T-helper 17 cell (primary cell): ENCODE measurements around the gene FXYD3. TPM values are rescaled to one million over a fixed set of nuclear protein-coding genes. Genes with fewer than 3 reads are reported as not detected.
A peak's percentile ranks its signal among the peaks of the same experiment; 100 is the strongest.
"Not testable (repeated sequence)": the region's sequence is repeated elsewhere in the genome, so short reads cannot be mapped to it uniquely, and the experiment has no call there.

Experiments used
- ATAC-seq: fragments of 150-1000 bp; cut with Tn5 transposase; 2 replicates; pipeline ENCODE4 v1.10.0; 2021; ENCODE audit warnings: mild to moderate bottlenecking, moderate library complexity
- DNase-seq, 3 donors: peaks; one replicate each; pipeline versions ENCODE4 v3.0.0 to v3.0.0-alpha.2; 2020 to 2021
- H3K9me3 ChIP-seq: one replicate; pipeline ENCODE4 v1.7.0; 2013; ENCODE audit warnings: low read length, mild to moderate bottlenecking; ENCODE audit not compliant: control insufficient read depth, poor library complexity, severe bottlenecking
- H3K27ac Mint-ChIP-seq: one replicate; pipeline ENCODE4 v1.8.0; 2022; ENCODE audit warnings: mild to moderate bottlenecking, moderate library complexity, mixed read lengths
- H3K27me3 Mint-ChIP-seq: one replicate; pipeline ENCODE4 v1.8.0; 2022; ENCODE audit warnings: mixed read lengths
- H3K36me3 Mint-ChIP-seq: one replicate; pipeline ENCODE4 v1.8.0; 2022; ENCODE audit warnings: low read depth, mixed read lengths
- H3K4me1 Mint-ChIP-seq: one replicate; pipeline ENCODE4 v1.8.0; 2022; ENCODE audit warnings: mild to moderate bottlenecking, mixed read lengths
- H3K4me3 Mint-ChIP-seq: one replicate; pipeline ENCODE4 v1.8.0; 2022; ENCODE audit warnings: mild to moderate bottlenecking, moderate library complexity, mixed read lengths
- total RNA-seq, 4 donors: library from RNA in 2 of 4; stranded (reverse) in 2 of 4; gene quantifications; one replicate each; pipeline ENCODE4 v1.2.3 and lab custom pipeline; 2022 to 2026

FXYD3 gene
- total RNA-seq, 2 donors from 2014 or later, result not detected

- H3K4me1 Mint-ChIP-seq, result peaks cover 6% of the 10 kb centered on the region
- no peak overlapping the region for H3K4me3 Mint-ChIP-seq
- no peaks in the 10 kb centered on the region for H3K9me3 ChIP-seq
- H3K27ac Mint-ChIP-seq, result no peak overlapping the region
- no peaks in the 10 kb centered on the region for H3K36me3 Mint-ChIP-seq
- peaks cover 6% of the 10 kb centered on the region for H3K27me3 Mint-ChIP-seq
- ATAC-seq (peak; percentile 79), DNase-seq (no peak)
These were observed 25.0 kb upstream of the FXYD3 start for GRCh38 chr19:35090506-35091214.

- no peak for DNase-seq
- no peak overlapping the region for H3K27ac Mint-ChIP-seq
- no peaks in the 10 kb centered on the region for H3K36me3 Mint-ChIP-seq
- H3K4me1 Mint-ChIP-seq, result peaks cover 7% of the 10 kb centered on the region
- ATAC-seq, result no peak
- no peak overlapping the region for H3K4me3 Mint-ChIP-seq
- peaks cover 12% of the 10 kb centered on the region for H3K27me3 Mint-ChIP-seq
- no peaks in the 10 kb centered on the region for H3K9me3 ChIP-seq
These were observed 22.2 kb upstream of the FXYD3 start for GRCh38 chr19:35093430-35093829.

- H3K27ac Mint-ChIP-seq, result peak overlapping the region; percentile 59
- H3K4me3 Mint-ChIP-seq, result no peak overlapping the region
These were observed 21.5 kb upstream of the FXYD3 start for GRCh38 chr19:35093941-35094647.

GRCh38 chr19:35094656-35095055 lies 21.0 kb upstream of the FXYD3 start:
- Mint-ChIP-seq H3K27ac (peak overlapping the region; percentile 59), H3K4me1 (peaks cover 7% of the 10 kb centered on the region)
- H3K9me3 ChIP-seq, result no peaks in the 10 kb centered on the region

More at GRCh38 chr19:35093941-35094647, 21.5 kb upstream of the FXYD3 start:
- no peaks in the 10 kb centered on the region for H3K9me3 ChIP-seq
- ATAC-seq, result no peak
- Mint-ChIP-seq H3K4me1 (peaks cover 7% of the 10 kb centered on the region), H3K27me3 (peaks cover 8% of the 10 kb centered on the region), H3K36me3 (no peaks in the 10 kb centered on the region)
- DNase-seq, result no peak

GRCh38 chr19:35095667-35096368 lies 19.8 kb upstream of the FXYD3 start:
- Mint-ChIP-seq H3K4me1 (peaks cover 7% of the 10 kb centered on the region), H3K27me3 (peaks cover 6% of the 10 kb centered on the region), H3K4me3 (no peak overlapping the region), H3K27ac (no peak overlapping the region), H3K36me3 (no peaks in the 10 kb centered on the region)
- no peak for ATAC-seq
- no peak for DNase-seq
- no peaks in the 10 kb centered on the region for H3K9me3 ChIP-seq

More at GRCh38 chr19:35094656-35095055, 21.0 kb upstream of the FXYD3 start:
- H3K27me3 Mint-ChIP-seq, result peaks cover 6% of the 10 kb centered on the region
- no peak overlapping the region for H3K4me3 Mint-ChIP-seq
- DNase-seq (no peak), ATAC-seq (no peak)
- no peaks in the 10 kb centered on the region for H3K36me3 Mint-ChIP-seq

GRCh38 chr19:35098413-35099049 lies 17.1 kb upstream of the FXYD3 start:
- no peak for DNase-seq
- no peak for ATAC-seq
- H3K27me3 Mint-ChIP-seq, result peaks cover 6% of the 10 kb centered on the region
- no peak overlapping the region for H3K27ac Mint-ChIP-seq
- H3K36me3 Mint-ChIP-seq, result no peaks in the 10 kb centered on the region
- peaks cover 7% of the 10 kb centered on the region for H3K4me1 Mint-ChIP-seq
- no peaks in the 10 kb centered on the region for H3K9me3 ChIP-seq
- no peak overlapping the region for H3K4me3 Mint-ChIP-seq

- DNase-seq, result no peak
- H3K36me3 Mint-ChIP-seq, result no peaks in the 10 kb centered on the region
- peaks cover 6% of the 10 kb centered on the region for H3K27me3 Mint-ChIP-seq
- peaks cover 7% of the 10 kb centered on the region for H3K4me1 Mint-ChIP-seq
- no peak overlapping the region for H3K27ac Mint-ChIP-seq
- no peak for ATAC-seq
- no peak overlapping the region for H3K4me3 Mint-ChIP-seq
- no peaks in the 10 kb centered on the region for H3K9me3 ChIP-seq
These were observed 16.3 kb upstream of the FXYD3 start for GRCh38 chr19:35099155-35099896.

GRCh38 chr19:35099897-35100275 lies 15.7 kb upstream of the FXYD3 start:
- DNase-seq, result no peak
- no peak overlapping the region for H3K4me3 Mint-ChIP-seq
- H3K36me3 Mint-ChIP-seq, result no peaks in the 10 kb centered on the region
- H3K27ac Mint-ChIP-seq, result no peak overlapping the region
- no peaks in the 10 kb centered on the region for H3K9me3 ChIP-seq
- ATAC-seq, result no peak
- peaks cover 6% of the 10 kb centered on the region for H3K27me3 Mint-ChIP-seq
- peaks cover 7% of the 10 kb centered on the region for H3K4me1 Mint-ChIP-seq

- H3K4me1 Mint-ChIP-seq, result peaks cover 3% of the 10 kb centered on the region
- H3K9me3 ChIP-seq, result no peaks in the 10 kb centered on the region
- no peaks in the 10 kb centered on the region for H3K36me3 Mint-ChIP-seq
- DNase-seq, result no peak
- H3K4me3 Mint-ChIP-seq, result no peak overlapping the region
- ATAC-seq, result no peak
- peaks cover 6% of the 10 kb centered on the region for H3K27me3 Mint-ChIP-seq
- H3K27ac Mint-ChIP-seq, result no peak overlapping the region
These were observed 14.8 kb upstream of the FXYD3 start for GRCh38 chr19:35100588-35101533.

GRCh38 chr19:35101949-35102348 lies 13.7 kb upstream of the FXYD3 start:
- H3K9me3 ChIP-seq, H3K4me3 Mint-ChIP-seq, H3K4me1 Mint-ChIP-seq, ATAC-seq, DNase-seq, H3K36me3 Mint-ChIP-seq, H3K27me3 Mint-ChIP-seq, H3K27ac Mint-ChIP-seq: not testable (repeated sequence)

- H3K4me1 Mint-ChIP-seq, ATAC-seq, H3K9me3 ChIP-seq, H3K4me3 Mint-ChIP-seq, DNase-seq, H3K36me3 Mint-ChIP-seq, H3K27me3 Mint-ChIP-seq: not testable (repeated sequence)
- H3K27ac Mint-ChIP-seq, result peak overlapping the region; percentile 39
These were observed 12.0 kb upstream of the FXYD3 start for GRCh38 chr19:35103614-35104013.

- Mint-ChIP-seq H3K36me3 (no peaks in the 10 kb centered on the region), H3K4me1 (no peaks in the 10 kb centered on the region), H3K27me3 (no peaks in the 10 kb centered on the region), H3K4me3 (no peak overlapping the region), H3K27ac (no peak overlapping the region)
- ATAC-seq (no peak), DNase-seq (no peak)
- H3K9me3 ChIP-seq, result no peaks in the 10 kb centered on the region
These were observed 11.3 kb upstream of the FXYD3 start for GRCh38 chr19:35104361-35104760.
